Measurements from ENCODE around the gene PUM2.
"Not testable (repeated sequence)": the region's sequence is repeated elsewhere in the genome, so short reads cannot be mapped to it uniquely, and the experiment has no call there.

Gene PUM2

GRCh38 chr2:20288642-20289340, 61.9 kb downstream of the PUM2 start:
- DNase-seq (ENCODE audit: low spot score) = no peak

GRCh38 chr2:20282916-20283592, 67.6 kb downstream of the PUM2 start:
- no peak for DNase-seq (ENCODE audit: low spot score)

GRCh38 chr2:20281876-20282275, 68.8 kb downstream of the PUM2 start:
- no peak for DNase-seq (ENCODE audit: low spot score)

GRCh38 chr2:20273042-20273441, 77.6 kb downstream of the PUM2 start:
- no peak for DNase-seq (ENCODE audit: low spot score)

- not testable (repeated sequence) for DNase-seq (ENCODE audit: low spot score)
Observed at GRCh38 chr2:20268317-20268716, 82.3 kb downstream of the PUM2 start.

- no peak for DNase-seq (ENCODE audit: low spot score)
Observed at GRCh38 chr2:20267529-20267928, 83.1 kb downstream of the PUM2 start.

GRCh38 chr2:20264629-20265028, 86.0 kb downstream of the PUM2 start:
- no peak for DNase-seq (ENCODE audit: low spot score)

- DNase-seq (ENCODE audit: low spot score) = no peak
Observed at GRCh38 chr2:20257411-20257810, 93.2 kb downstream of the PUM2 start.

- DNase-seq (ENCODE audit: low spot score) = no peak
Observed at GRCh38 chr2:20254731-20255130, 95.9 kb downstream of the PUM2 start.

- DNase-seq (ENCODE audit: low spot score) = no peak
Observed at GRCh38 chr2:20250436-20250835, 100.2 kb downstream of the PUM2 start.

- no peak for DNase-seq (ENCODE audit: low spot score)
Observed at GRCh38 chr2:20249170-20249569, 101.5 kb downstream of the PUM2 start.

- DNase-seq (ENCODE audit: low spot score) = no peak
Observed at GRCh38 chr2:20247084-20247483, 103.6 kb downstream of the PUM2 start.

GRCh38 chr2:20243637-20244036, 107.0 kb downstream of the PUM2 start:
- DNase-seq (ENCODE audit: low spot score) = not testable (repeated sequence)

- DNase-seq (ENCODE audit: low spot score) = no peak
Observed at GRCh38 chr2:20242727-20243377, 107.8 kb downstream of the PUM2 start.

GRCh38 chr2:20241973-20242726, 108.5 kb downstream of the PUM2 start:
- no peak for DNase-seq (ENCODE audit: low spot score)

GRCh38 chr2:20240291-20240690, 110.4 kb downstream of the PUM2 start:
- DNase-seq (ENCODE audit: low spot score) = not testable (repeated sequence)

GRCh38 chr2:20236496-20236895, 114.1 kb downstream of the PUM2 start:
- DNase-seq (ENCODE audit: low spot score) = no peak

- no peak for DNase-seq (ENCODE audit: low spot score)
Observed at GRCh38 chr2:20235655-20236305, 114.9 kb downstream of the PUM2 start.

GRCh38 chr2:20234597-20234996, 116.0 kb downstream of the PUM2 start:
- DNase-seq (ENCODE audit: low spot score) = not testable (repeated sequence)

- DNase-seq (ENCODE audit: low spot score) = no peak
Observed at GRCh38 chr2:20232837-20233207, 117.8 kb downstream of the PUM2 start.

- DNase-seq (ENCODE audit: low spot score) = no peak
Observed at GRCh38 chr2:20231598-20232026, 119.0 kb downstream of the PUM2 start.

- DNase-seq (ENCODE audit: low spot score) = no peak
Observed at GRCh38 chr2:20231159-20231558, 119.5 kb downstream of the PUM2 start.
